CD1c-positive myeloid dendritic cell (primary cell): ENCODE data around the gene RAB25.
"Not testable (repeated sequence)": the region's sequence is repeated elsewhere in the genome, so short reads cannot be mapped to it uniquely, and the experiment has no call there.

Experiments
- DNase-seq: peaks from one replicate; pipeline ENCODE4 v3.0.0-alpha.2; 2016; ENCODE audit errors: extremely low spot score

RAB25 gene

GRCh38 chr1:156115514-156116374 is 54.8 kb downstream of the RAB25 start:
- DNase-seq: peak; percentile 53

GRCh38 chr1:156116731-156117130 is 55.8 kb downstream of the RAB25 start:
- DNase-seq: not testable (repeated sequence)

- DNase-seq: no peak
Observed at GRCh38 chr1:156117414-156118176, 56.6 kb downstream of the RAB25 start.

- DNase-seq: no peak
Observed at GRCh38 chr1:156118177-156118868, 57.4 kb downstream of the RAB25 start.

GRCh38 chr1:156119503-156120209 is 58.7 kb downstream of the RAB25 start:
- peak; percentile 90 for DNase-seq
